Memory B cell (primary cell): ENCODE results near the gene OR2G3.

Experiments
- ATAC-seq: fragments of 150-1000 bp; cut with Tn5 transposase; 2 replicates; pipeline ENCODE4 v1.10.0; 2021; ENCODE audit warnings: low read depth, mild to moderate bottlenecking, moderate library complexity
- DNase-seq, 2 donors: peaks; one replicate each; pipeline ENCODE4 v3.0.0; 2022; ENCODE audit warnings: low spot score in 2 of 2
- H3K27ac Mint-ChIP-seq: one replicate; pipeline ENCODE4 v1.8.0; 2022; ENCODE audit warnings: mild to moderate bottlenecking, moderate library complexity, mixed read lengths
- H3K27me3 Mint-ChIP-seq: one replicate; pipeline ENCODE4 v1.8.0; 2022; ENCODE audit warnings: mixed read lengths
- H3K36me3 Mint-ChIP-seq: one replicate; pipeline ENCODE4 v1.8.0; 2022; ENCODE audit warnings: mild to moderate bottlenecking, mixed read lengths
- H3K4me1 Mint-ChIP-seq: one replicate; pipeline ENCODE4 v1.8.0; 2022; ENCODE audit warnings: mixed read lengths
- H3K4me3 Mint-ChIP-seq: one replicate; pipeline ENCODE4 v1.8.0; 2022; ENCODE audit warnings: mild to moderate bottlenecking, moderate library complexity, mixed read lengths
- H3K9me3 Mint-ChIP-seq: one replicate; pipeline ENCODE4 v1.8.0; 2022; ENCODE audit warnings: mixed read lengths

OR2G3 gene

GRCh38 chr1:247605286-247605685, at the start of gene OR2G3:
Gene OR2G3 (plus strand): TSS chr1:247605586. CDS start chr1:247605586, 0 bp downstream.
- H3K27ac Mint-ChIP-seq: no peak within 1 kb of the TSS
- DNase-seq (no peak), ATAC-seq (no peak)
- no peaks in the 10 kb centered on the region for H3K4me1 Mint-ChIP-seq
- peaks cover 3% of the 10 kb centered on the region for H3K36me3 Mint-ChIP-seq
- peaks cover 8% of the 10 kb centered on the region for H3K27me3 Mint-ChIP-seq
- peaks cover 5% of the 10 kb centered on the region for H3K9me3 Mint-ChIP-seq
- H3K4me3 Mint-ChIP-seq: no peak within 1 kb of the TSS

DNA sequence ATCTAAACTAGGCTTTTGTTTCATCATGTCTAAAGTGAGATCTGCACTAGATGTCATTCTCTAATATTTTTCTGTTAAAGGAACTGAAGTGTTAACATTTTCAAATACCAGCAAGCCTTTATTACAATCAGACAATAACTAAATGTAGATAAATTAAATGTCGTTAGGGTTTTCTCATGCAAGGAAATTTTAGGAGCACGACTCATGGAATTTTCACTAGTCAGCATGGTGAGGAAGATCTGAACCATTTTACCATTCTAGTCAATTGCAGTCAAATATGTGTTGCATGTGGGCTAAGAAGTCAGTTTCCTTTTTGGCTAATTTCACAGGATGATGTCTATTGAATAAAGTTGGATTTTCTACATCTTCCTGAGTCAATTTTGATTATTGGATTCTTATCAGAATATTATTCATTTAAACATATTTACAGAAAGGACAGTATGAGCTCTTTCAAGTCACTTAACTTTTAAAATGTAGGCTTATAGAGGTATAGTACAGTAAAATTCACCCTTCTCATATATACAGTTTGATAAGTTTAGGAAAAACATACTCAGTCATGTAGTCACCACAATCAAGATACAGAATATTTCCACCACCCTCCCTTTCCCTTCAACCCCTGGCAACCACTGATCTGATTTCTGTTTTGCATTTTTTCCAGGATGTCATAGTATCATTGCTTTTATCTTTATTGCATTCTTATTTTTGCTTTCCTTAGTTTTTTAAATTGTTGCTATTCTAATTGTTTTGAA, 47.3 kb upstream of the OR2G3 start:
- H3K27me3 Mint-ChIP-seq: no peaks in the 10 kb centered on the region
- no peaks in the 10 kb centered on the region for H3K36me3 Mint-ChIP-seq
- no peak overlapping the region for H3K4me3 Mint-ChIP-seq
- no peak overlapping the region for H3K27ac Mint-ChIP-seq
- ATAC-seq (no peak), DNase-seq (no peak)
- H3K4me1 Mint-ChIP-seq: no peaks in the 10 kb centered on the region
- H3K9me3 Mint-ChIP-seq: no peaks in the 10 kb centered on the region

- Mint-ChIP-seq H3K27me3 (no peaks in the 10 kb centered on the region), H3K4me3 (no peak overlapping the region), H3K36me3 (no peaks in the 10 kb centered on the region), H3K9me3 (no peaks in the 10 kb centered on the region), H3K4me1 (no peaks in the 10 kb centered on the region), H3K27ac (no peak overlapping the region)
- no peak for DNase-seq
- no peak for ATAC-seq
These were observed 43.7 kb upstream of the OR2G3 start for GRCh38 chr1:247561711-247562110.

GRCh38 chr1:247562198-247562597, 43.2 kb upstream of the OR2G3 start:
- DNase-seq: no peak
- Mint-ChIP-seq H3K4me1 (no peaks in the 10 kb centered on the region), H3K9me3 (no peaks in the 10 kb centered on the region), H3K4me3 (no peak overlapping the region), H3K27me3 (no peaks in the 10 kb centered on the region), H3K36me3 (no peaks in the 10 kb centered on the region), H3K27ac (no peak overlapping the region)
- ATAC-seq: no peak

GRCh38 chr1:247574236-247574635, 31.1 kb upstream of the OR2G3 start:
- no peaks in the 10 kb centered on the region for H3K4me1 Mint-ChIP-seq
- peaks cover 5% of the 10 kb centered on the region for H3K27me3 Mint-ChIP-seq

GRCh38 chr1:247574664-247575063, 30.7 kb upstream of the OR2G3 start:
- DNase-seq (no peak), ATAC-seq (no peak)
- H3K27ac Mint-ChIP-seq: no peak overlapping the region
- H3K9me3 Mint-ChIP-seq: peaks cover 11% of the 10 kb centered on the region
- H3K4me1 Mint-ChIP-seq: no peaks in the 10 kb centered on the region
- no peak overlapping the region for H3K4me3 Mint-ChIP-seq
- peaks cover 5% of the 10 kb centered on the region for H3K27me3 Mint-ChIP-seq
- no peaks in the 10 kb centered on the region for H3K36me3 Mint-ChIP-seq

More at GRCh38 chr1:247574236-247574635, 31.1 kb upstream of the OR2G3 start:
- Mint-ChIP-seq H3K27ac (no peak overlapping the region), H3K9me3 (peaks cover 11% of the 10 kb centered on the region), H3K4me3 (no peak overlapping the region), H3K36me3 (no peaks in the 10 kb centered on the region)
- no peak for ATAC-seq
- DNase-seq: no peak

DNA sequence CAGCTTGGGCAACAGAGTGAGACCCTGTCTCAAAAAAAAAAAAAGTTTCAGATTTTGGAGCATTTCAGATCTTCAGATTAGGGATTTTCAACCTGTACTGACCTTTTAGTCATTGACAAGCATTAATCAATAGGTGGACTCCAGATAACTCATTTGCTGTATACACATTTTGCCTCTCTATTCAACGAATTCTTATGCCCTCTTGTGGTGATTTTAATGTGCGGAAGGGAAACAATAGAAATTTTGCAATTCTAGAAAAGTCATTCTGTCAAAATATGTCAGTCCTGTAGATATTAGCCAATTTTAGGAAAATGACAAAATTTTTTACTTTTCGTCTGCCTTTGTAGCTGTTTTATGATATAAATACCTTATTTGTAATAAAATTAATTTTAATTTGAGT, 28.9 kb upstream of the OR2G3 start:
- Mint-ChIP-seq H3K27me3 (peaks cover 5% of the 10 kb centered on the region), H3K36me3 (no peaks in the 10 kb centered on the region), H3K9me3 (peaks cover 1% of the 10 kb centered on the region), H3K4me3 (no peak overlapping the region), H3K27ac (no peak overlapping the region), H3K4me1 (no peaks in the 10 kb centered on the region)
- DNase-seq (no peak), ATAC-seq (no peak)

- H3K4me3 Mint-ChIP-seq: no peak overlapping the region
- no peaks in the 10 kb centered on the region for H3K9me3 Mint-ChIP-seq
- no peak for DNase-seq
- H3K27ac Mint-ChIP-seq: no peak overlapping the region
- H3K4me1 Mint-ChIP-seq: no peaks in the 10 kb centered on the region
- no peak for ATAC-seq
- peaks cover 5% of the 10 kb centered on the region for H3K27me3 Mint-ChIP-seq
- no peaks in the 10 kb centered on the region for H3K36me3 Mint-ChIP-seq
These were observed 26.4 kb upstream of the OR2G3 start for GRCh38 chr1:247578946-247579460.

GRCh38 chr1:247588060-247588459, 17.3 kb upstream of the OR2G3 start, which contains the start of gene OR2G2:
Gene OR2G2 (plus strand): TSS chr1:247588360. CDS start chr1:247588360, 0 bp downstream.
- ATAC-seq: no peak
- Mint-ChIP-seq H3K9me3 (peaks cover 2% of the 10 kb centered on the region), H3K4me1 (no peaks in the 10 kb centered on the region), H3K36me3 (no peaks in the 10 kb centered on the region), H3K4me3 (no peak within 1 kb of the TSS), H3K27me3 (peaks cover 1% of the 10 kb centered on the region), H3K27ac (no peak within 1 kb of the TSS)
- DNase-seq: no peak

- no peak for ATAC-seq
- no peak for DNase-seq
- H3K4me3 Mint-ChIP-seq: no peak overlapping the region
- H3K27me3 Mint-ChIP-seq: peaks cover 4% of the 10 kb centered on the region
- no peak overlapping the region for H3K27ac Mint-ChIP-seq
- H3K36me3 Mint-ChIP-seq: peaks cover 3% of the 10 kb centered on the region
- no peaks in the 10 kb centered on the region for H3K4me1 Mint-ChIP-seq
- H3K9me3 Mint-ChIP-seq: peaks cover 6% of the 10 kb centered on the region
These were observed 8.0 kb downstream of the OR2G3 start for GRCh38 chr1:247613405-247613804.

- peaks cover 3% of the 10 kb centered on the region for H3K27me3 Mint-ChIP-seq
- peaks cover 4% of the 10 kb centered on the region for H3K9me3 Mint-ChIP-seq
- DNase-seq (no peak), ATAC-seq (no peak)
- H3K36me3 Mint-ChIP-seq: peaks cover under 1% of the 10 kb centered on the region
- H3K4me1 Mint-ChIP-seq: no peaks in the 10 kb centered on the region
- no peak overlapping the region for H3K27ac Mint-ChIP-seq
- H3K4me3 Mint-ChIP-seq: no peak overlapping the region
These were observed 9.2 kb downstream of the OR2G3 start for GRCh38 chr1:247614625-247615024.

GRCh38 chr1:247627951-247628350, 22.6 kb downstream of the OR2G3 start:
- no peak for DNase-seq
- H3K27ac Mint-ChIP-seq: no peak overlapping the region
- peaks cover 12% of the 10 kb centered on the region for H3K9me3 Mint-ChIP-seq
- H3K4me1 Mint-ChIP-seq: no peaks in the 10 kb centered on the region
- H3K36me3 Mint-ChIP-seq: no peaks in the 10 kb centered on the region
- no peak overlapping the region for H3K4me3 Mint-ChIP-seq
- H3K27me3 Mint-ChIP-seq: no peaks in the 10 kb centered on the region
- ATAC-seq: no peak

- no peak for DNase-seq
These were observed 32.6 kb downstream of the OR2G3 start for GRCh38 chr1:247638011-247638410.

GRCh38 chr1:247638781-247639180, 33.4 kb downstream of the OR2G3 start:
- DNase-seq (no peak), ATAC-seq (no peak)
- H3K9me3 Mint-ChIP-seq: peaks cover 5% of the 10 kb centered on the region
- peaks cover 19% of the 10 kb centered on the region for H3K27me3 Mint-ChIP-seq
- no peak overlapping the region for H3K4me3 Mint-ChIP-seq
- H3K4me1 Mint-ChIP-seq: peaks cover 3% of the 10 kb centered on the region
- peaks cover 2% of the 10 kb centered on the region for H3K36me3 Mint-ChIP-seq
- H3K27ac Mint-ChIP-seq: no peak overlapping the region

More at GRCh38 chr1:247638011-247638410, 32.6 kb downstream of the OR2G3 start:
- Mint-ChIP-seq H3K27ac (no peak overlapping the region), H3K4me1 (peaks cover 3% of the 10 kb centered on the region), H3K36me3 (peaks cover 2% of the 10 kb centered on the region), H3K27me3 (peaks cover 16% of the 10 kb centered on the region), H3K9me3 (peaks cover 4% of the 10 kb centered on the region), H3K4me3 (no peak overlapping the region)
- ATAC-seq: no peak
